ENCODE measurements around the gene GPC5.

GPC5 gene

DNA sequence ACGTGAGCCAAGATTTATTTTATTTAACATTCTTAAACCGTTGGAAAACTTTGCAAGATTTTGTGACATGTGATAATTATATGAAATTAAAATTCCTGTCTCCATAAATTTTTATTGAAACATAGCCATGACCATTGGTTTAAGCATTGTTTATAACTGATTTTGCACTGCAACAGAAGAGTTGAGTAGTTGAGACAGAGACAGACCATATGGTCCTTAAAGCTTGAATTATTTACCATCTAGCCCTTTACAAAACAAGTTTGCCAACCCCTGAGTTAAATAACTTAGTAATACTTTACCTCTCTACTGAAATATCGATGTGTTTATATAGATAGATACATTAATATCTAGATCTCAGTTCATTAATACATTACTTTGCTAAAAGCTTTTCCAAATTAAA lies 1014.1 kb downstream of the GPC5 start:
- no peak overlapping the region for H3K4me3 ChIP-seq
- H3K27ac ChIP-seq, result no peak overlapping the region
- no peak for DNase-seq (ENCODE audit: low spot score)
- TF ChIP-seq, protein P1, sequence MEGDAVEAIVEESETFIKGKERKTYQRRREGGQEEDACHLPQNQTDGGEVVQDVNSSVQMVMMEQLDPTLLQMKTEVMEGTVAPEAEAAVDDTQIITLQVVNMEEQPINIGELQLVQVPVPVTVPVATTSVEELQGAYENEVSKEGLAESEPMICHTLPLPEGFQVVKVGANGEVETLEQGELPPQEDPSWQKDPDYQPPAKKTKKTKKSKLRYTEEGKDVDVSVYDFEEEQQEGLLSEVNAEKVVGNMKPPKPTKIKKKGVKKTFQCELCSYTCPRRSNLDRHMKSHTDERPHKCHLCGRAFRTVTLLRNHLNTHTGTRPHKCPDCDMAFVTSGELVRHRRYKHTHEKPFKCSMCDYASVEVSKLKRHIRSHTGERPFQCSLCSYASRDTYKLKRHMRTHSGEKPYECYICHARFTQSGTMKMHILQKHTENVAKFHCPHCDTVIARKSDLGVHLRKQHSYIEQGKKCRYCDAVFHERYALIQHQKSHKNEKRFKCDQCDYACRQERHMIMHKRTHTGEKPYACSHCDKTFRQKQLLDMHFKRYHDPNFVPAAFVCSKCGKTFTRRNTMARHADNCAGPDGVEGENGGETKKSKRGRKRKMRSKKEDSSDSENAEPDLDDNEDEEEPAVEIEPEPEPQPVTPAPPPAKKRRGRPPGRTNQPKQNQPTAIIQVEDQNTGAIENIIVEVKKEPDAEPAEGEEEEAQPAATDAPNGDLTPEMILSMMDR (IDR thresholded peaks at IDR 0.05), result no peak

- Histone ChIP-seq H3K4me3 (no peak overlapping the region), H3K27ac (no peak overlapping the region)
- TF ChIP-seq, protein P1 (IDR thresholded peaks at IDR 0.05), result no peak
- no peak for DNase-seq (ENCODE audit: low spot score)
Measured at GRCh38 chr13:92412996-92413395, 1014.6 kb downstream of the GPC5 start.

- Histone ChIP-seq H3K27ac (no peak overlapping the region), H3K4me3 (no peak overlapping the region)
- TF ChIP-seq, protein P1 (IDR thresholded peaks at IDR 0.05), result no peak
- no peak for DNase-seq (ENCODE audit: low spot score)
Measured at GRCh38 chr13:92413452-92413851, 1015.0 kb downstream of the GPC5 start.

GRCh38 chr13:92414851-92415250 lies 1016.4 kb downstream of the GPC5 start:
- no peak overlapping the region for H3K27ac ChIP-seq
- no peak for DNase-seq (ENCODE audit: low spot score)
- no peak overlapping the region for H3K4me3 ChIP-seq
- TF ChIP-seq, protein P1 (IDR thresholded peaks at IDR 0.05), result no peak

- no peak for DNase-seq (ENCODE audit: low spot score)
- Histone ChIP-seq H3K4me3 (no peak overlapping the region), H3K27ac (no peak overlapping the region)
- TF ChIP-seq, protein P1 (IDR thresholded peaks at IDR 0.05), result no peak
Measured at GRCh38 chr13:92415781-92416180, 1017.4 kb downstream of the GPC5 start.

DNA sequence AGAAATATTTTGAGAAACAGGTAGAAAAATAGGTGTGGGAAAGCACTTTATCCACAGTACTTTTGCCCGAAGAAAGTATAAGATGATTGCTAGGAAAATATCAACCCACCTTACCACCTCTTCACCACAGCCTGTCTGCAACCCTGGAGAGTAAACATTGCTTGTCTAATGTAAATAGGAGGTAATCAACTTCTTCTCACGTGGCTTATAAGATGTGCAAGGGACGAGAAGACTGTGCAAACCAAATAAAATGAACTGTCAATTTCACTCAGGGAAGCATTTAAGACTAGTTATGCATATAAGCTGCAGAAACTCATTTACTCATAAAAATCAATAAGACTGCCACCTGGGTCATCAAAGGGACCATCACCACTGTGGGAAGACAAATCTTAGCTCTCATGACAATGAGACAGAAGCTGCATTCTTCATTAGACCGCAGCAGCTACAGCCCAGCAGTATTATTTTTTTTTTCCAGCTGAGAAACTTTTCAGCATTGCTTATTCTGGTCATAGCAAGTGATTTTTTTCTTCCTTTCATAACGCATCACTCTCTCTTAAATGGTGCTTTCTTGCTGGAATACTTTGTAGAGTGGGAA lies 1020.5 kb downstream of the GPC5 start:
- Histone ChIP-seq H3K27ac (no peak overlapping the region), H3K4me3 (no peak overlapping the region)
- TF ChIP-seq, protein P1 (IDR thresholded peaks at IDR 0.05), result no peak
- no peak for DNase-seq (ENCODE audit: low spot score)

DNA sequence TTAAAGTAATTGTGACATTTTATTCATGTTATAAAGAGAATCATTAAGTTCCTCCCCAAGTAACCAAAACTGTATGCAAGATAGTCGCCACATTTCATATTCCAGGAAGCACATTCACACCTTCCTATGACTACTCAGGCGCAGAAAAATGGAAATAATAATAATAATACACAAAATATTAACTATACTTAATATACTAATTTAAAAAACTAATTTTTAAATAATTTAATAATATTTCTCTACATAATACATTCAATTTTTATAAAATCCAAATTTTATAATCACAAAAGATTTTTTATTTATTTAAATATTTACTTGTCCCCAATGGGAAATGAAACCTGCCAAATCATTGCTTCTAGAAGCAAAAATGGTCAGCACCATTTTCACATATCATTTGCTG lies 1030.8 kb downstream of the GPC5 start:
- no peak overlapping the region for H3K4me3 ChIP-seq
- DNase-seq (ENCODE audit: low spot score), result no peak
- TF ChIP-seq, protein P1 (IDR thresholded peaks at IDR 0.05), result no peak
- no peak overlapping the region for H3K27ac ChIP-seq
